Endothelial cell of umbilical vein (primary cell): ENCODE results near the gene MCM3AP. TPM values are rescaled to one million over a fixed set of nuclear protein-coding genes. Genes with fewer than 3 reads are reported as not detected.

Experiments
- BruUV-seq: library from RNA; stranded (reverse); fragments of 400-500 nt; replicated peaks from 2 replicates; lab custom pipeline; 2021; lab: Mats Ljungman, UMichigan
- CTCF ChIA-PET: fragments of 300-600, 350-600 bp; sonication (Branson Sonifier 250); formaldehyde crosslinking; loops from one replicate; lab custom pipeline; 2021; ENCODE audit warnings: antibody characterized with exemption, inconsistent platforms; lab: Charles Lee
- POLR2A ChIA-PET: fragments of 300-600, 350-600 bp; sonication (Branson Sonifier 250); formaldehyde crosslinking; loops from one replicate; lab custom pipeline; 2021; ENCODE audit warnings: antibody characterized with exemption, inconsistent platforms; lab: Charles Lee
- DNase-seq: peaks from one replicate; pipeline ENCODE4 v3.0.0-alpha.2; 2011; ENCODE audit warnings: low read depth, low spot score
- FAIRE-seq: peaks from 2 replicates; lab custom pipeline; 2011; peaks lifted over from hg19 to GRCh38; lab: Jason Lieb, UNC
- H2AFZ ChIP-seq: 2 replicates; pipeline ENCODE4 v1.6.0; 2012; ENCODE audit warnings: low read depth, low read length, control low read depth, inconsistent platforms
- H3K27ac ChIP-seq: 2 replicates; pipeline ENCODE4 v1.5.1; 2011; ENCODE audit warnings: low read depth, mild to moderate bottlenecking, control low read depth, low read length, moderate library complexity; ENCODE audit not compliant: insufficient read depth
- H3K27me3 ChIP-seq, 2 experiments: 2 replicates each; pipeline versions ENCODE4 v1.6.0 to v1.6.1; 2011; ENCODE audit warnings: low read length in 2 of 2, mixed read lengths in 1 of 2; ENCODE audit not compliant: control insufficient read depth in 2 of 2, insufficient read depth in 2 of 2
- H3K36me3 ChIP-seq, 2 experiments: 2 replicates in 1 of 2; 3 replicates in 1 of 2; pipeline ENCODE4 v1.5.1; 2011; ENCODE audit warnings: low read length in 2 of 2, mild to moderate bottlenecking in 1 of 2, moderate library complexity in 1 of 2; ENCODE audit not compliant: control insufficient read depth in 2 of 2, insufficient read depth in 2 of 2; ENCODE audit errors: extremely low read depth in 1 of 2
- H3K4me1 ChIP-seq: 3 replicates; pipeline ENCODE4 v1.5.1; 2011; ENCODE audit warnings: mild to moderate bottlenecking, low read length; ENCODE audit not compliant: control insufficient read depth, insufficient read depth; ENCODE audit errors: extremely low read depth
- H3K4me2 ChIP-seq: 2 replicates; pipeline ENCODE4 v1.6.1; 2011; ENCODE audit warnings: low read length, control low read depth, mixed read lengths; ENCODE audit not compliant: insufficient read depth
- H3K4me3 ChIP-seq, 3 experiments: fragments of 200-600 bp in 1 of 3; sonication (generic), shearing (Covaris generic) in 1 of 3; replicated peaks in 1 of 3; 2 replicates each; pipeline ENCODE4 v1.5.1; 2011 to 2016; ENCODE audit warnings: control low read depth in 3 of 3, low read length in 3 of 3, mild to moderate bottlenecking in 2 of 3, inconsistent platforms in 1 of 3, low read depth in 1 of 3, moderate library complexity in 1 of 3; ENCODE audit not compliant: insufficient read depth in 1 of 3
- H3K79me2 ChIP-seq: 2 replicates; pipeline ENCODE4 v1.6.0; 2012; ENCODE audit warnings: low read length, inconsistent platforms; ENCODE audit not compliant: control insufficient read depth, insufficient read depth
- H3K9ac ChIP-seq: replicated peaks from 2 replicates; pipeline ENCODE3; 2011; ENCODE audit warnings: low read length, control low read depth; ENCODE audit not compliant: insufficient read depth; ENCODE audit errors: extremely low read depth
- H3K9me1 ChIP-seq: replicated peaks from 3 replicates; pipeline ENCODE4 v1.6.0; 2011; ENCODE audit warnings: mild to moderate bottlenecking, low read length; ENCODE audit not compliant: control insufficient read depth, insufficient read depth; ENCODE audit errors: extremely low read depth
- H3K9me3 ChIP-seq: replicated peaks from 2 replicates; pipeline ENCODE4 v1.5.1; 2012; ENCODE audit warnings: low read length, inconsistent platforms; ENCODE audit not compliant: control insufficient read depth, insufficient read depth
- H4K20me1 ChIP-seq: replicated peaks from 2 replicates; pipeline ENCODE3; 2011; ENCODE audit warnings: mild to moderate bottlenecking, low read length; ENCODE audit not compliant: control insufficient read depth, insufficient read depth; ENCODE audit errors: extremely low read depth
- EZH2 ChIP-seq: IDR thresholded peaks from 2 replicates; pipeline ENCODE4 v1.6.1; 2012; ENCODE audit warnings: borderline replicate concordance, low read depth, mild to moderate bottlenecking, moderate library complexity, low read length, inconsistent platforms; ENCODE audit not compliant: severe bottlenecking
- FOS ChIP-seq: IDR thresholded peaks from 2 replicates; pipeline ENCODE4 v1.6.1; 2011; ENCODE audit warnings: mild to moderate bottlenecking, low read length, moderate library complexity, borderline replicate concordance; ENCODE audit not compliant: insufficient read depth
- GATA2 ChIP-seq: IDR thresholded peaks from 2 replicates; pipeline ENCODE4 v1.7.0; 2011; ENCODE audit warnings: low read depth, mild to moderate bottlenecking, moderate library complexity, mixed read lengths, low read length; ENCODE audit not compliant: insufficient read length, insufficient read depth
- JUN ChIP-seq: IDR thresholded peaks from 2 replicates; pipeline ENCODE4 v1.6.1; 2011; ENCODE audit warnings: borderline replicate concordance, low read depth; ENCODE audit not compliant: insufficient read length, insufficient read depth
- MYC ChIP-seq: IDR thresholded peaks from one replicate; pipeline ENCODE4 v1.6.1; 2011; ENCODE audit warnings: mild to moderate bottlenecking, low read depth, low read length
- POLR2A ChIP-seq: IDR thresholded peaks from 2 replicates; pipeline ENCODE4 v1.6.1; 2012; ENCODE audit warnings: low read depth, mild to moderate bottlenecking, control low read depth, low read length
- POLR2AphosphoS5 ChIP-seq: IDR thresholded peaks from 2 replicates; pipeline ENCODE4 v1.6.1; 2012; ENCODE audit warnings: low read depth, mild to moderate bottlenecking, control low read depth, low read length, moderate library complexity; ENCODE audit not compliant: insufficient read depth
- dilution Hi-C: fragments of 300-500 bp; cut with MboI; formaldehyde crosslinking; loops from one replicate; pipeline ENCODE4 v1.15.0; 2019; ENCODE audit warnings: low sequenced_read_pairs; ENCODE audit not compliant: extremely low pct_ligation_motif_present
- intact Hi-C: fragments of 100-400 bp; cut with micrococcal nuclease; formaldehyde crosslinking; loops from one replicate; pipeline ENCODE4 v1.10.0; 2022
- polyA plus RNA-seq, 4 experiments: library from polyadenylated mRNA; depleted of rRNA in 3 of 4; stranded (reverse) in 3 of 4; unstranded in 1 of 4; fragments of >200 nt; gene quantifications; 2 replicates each; pipeline versions ENCODE4 v1.2.1 to v1.2.3, GENCODE V29; 2011 to 2012; ENCODE audit warnings: missing spikeins in 1 of 4
- total RNA-seq: library from RNA; stranded (reverse); gene quantifications from 2 replicates; pipeline ENCODE4 v1.2.3, GENCODE V29; 2021
- TF ChIP-seq, protein P1 (sequence below), 2 donors: IDR thresholded peaks; 1 replicate in 1 of 2; 2 replicates in 1 of 2; pipeline ENCODE4 v1.5.1; 2011; ENCODE audit warnings: low read length in 2 of 2, mild to moderate bottlenecking in 2 of 2, moderate library complexity in 2 of 2, control low read depth in 1 of 2, inconsistent platforms in 1 of 2, low read depth in 1 of 2; ENCODE audit not compliant: insufficient read depth in 1 of 2; ENCODE audit errors: extremely low read depth in 1 of 2
- TF ChIP-seq, protein P2 (sequence below): IDR thresholded peaks from 2 replicates; pipeline ENCODE4 v1.6.1; 2011; ENCODE audit not compliant: insufficient read depth, insufficient read length

Gene MCM3AP
- total and polyA plus RNA-seq, 2 donors (not counting 3 experiments of a cell fraction or from before 2014, with no cell fraction given), result 37.9 to 115 TPM

DNA sequence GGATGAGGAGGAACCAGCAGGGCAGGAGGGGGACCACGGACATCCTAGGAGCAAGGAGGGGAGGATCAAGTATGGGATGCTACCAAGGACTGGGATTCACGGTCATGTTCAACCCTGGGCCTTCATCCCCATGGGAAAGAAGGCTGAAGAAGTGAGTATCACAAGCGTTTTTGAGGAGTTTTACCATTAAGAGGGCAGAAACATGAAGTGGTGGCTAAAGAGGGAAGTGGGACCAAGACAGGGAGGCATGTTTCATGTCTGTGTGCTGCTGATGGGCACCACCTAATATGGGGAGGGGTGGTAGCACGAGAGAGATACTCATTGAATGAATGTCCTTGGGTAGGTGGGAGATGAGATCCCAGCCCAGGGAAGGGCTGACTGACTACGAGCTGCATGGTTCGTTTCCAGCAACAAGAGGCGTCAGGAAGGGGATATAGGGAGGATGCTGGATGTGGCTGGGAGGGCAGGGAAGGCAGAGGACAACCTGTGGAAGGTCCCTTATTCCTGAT, 45.5 kb downstream of the MCM3AP start:
- DNase-seq (no peak), FAIRE-seq (no peak)
- POLR2A ChIA-PET, result no interaction called here

More for the DNA sequence above, 45.5 kb downstream of the MCM3AP start:
- Histone ChIP-seq H3K4me2 (no peak overlapping the region), H3K4me1 (no peaks in the 10 kb centered on the region), H4K20me1 (no peaks in the 10 kb centered on the region), H3K27ac (no peak overlapping the region), H3K79me2 (no peaks in the 10 kb centered on the region), H3K27me3 (no peaks in the 10 kb centered on the region), H3K9me3 (no peaks in the 10 kb centered on the region), H3K9me1 (no peaks in the 10 kb centered on the region), H3K36me3 (peaks cover 42 to 51% of the 10 kb centered on the region in 2 experiments), H2AFZ (no peak overlapping the region), H3K4me3 (no peak overlapping the region), H3K9ac (no peak overlapping the region)
- dilution Hi-C loops (no loop called here), intact Hi-C loops (no loop called here)
- no TSS peak for BruUV-seq
- TF ChIP-seq, protein P1, sequence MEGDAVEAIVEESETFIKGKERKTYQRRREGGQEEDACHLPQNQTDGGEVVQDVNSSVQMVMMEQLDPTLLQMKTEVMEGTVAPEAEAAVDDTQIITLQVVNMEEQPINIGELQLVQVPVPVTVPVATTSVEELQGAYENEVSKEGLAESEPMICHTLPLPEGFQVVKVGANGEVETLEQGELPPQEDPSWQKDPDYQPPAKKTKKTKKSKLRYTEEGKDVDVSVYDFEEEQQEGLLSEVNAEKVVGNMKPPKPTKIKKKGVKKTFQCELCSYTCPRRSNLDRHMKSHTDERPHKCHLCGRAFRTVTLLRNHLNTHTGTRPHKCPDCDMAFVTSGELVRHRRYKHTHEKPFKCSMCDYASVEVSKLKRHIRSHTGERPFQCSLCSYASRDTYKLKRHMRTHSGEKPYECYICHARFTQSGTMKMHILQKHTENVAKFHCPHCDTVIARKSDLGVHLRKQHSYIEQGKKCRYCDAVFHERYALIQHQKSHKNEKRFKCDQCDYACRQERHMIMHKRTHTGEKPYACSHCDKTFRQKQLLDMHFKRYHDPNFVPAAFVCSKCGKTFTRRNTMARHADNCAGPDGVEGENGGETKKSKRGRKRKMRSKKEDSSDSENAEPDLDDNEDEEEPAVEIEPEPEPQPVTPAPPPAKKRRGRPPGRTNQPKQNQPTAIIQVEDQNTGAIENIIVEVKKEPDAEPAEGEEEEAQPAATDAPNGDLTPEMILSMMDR (IDR thresholded peaks at IDR 0.05; ENCODE audit: extremely low read depth in 1 of 2, insufficient read depth in 1 of 2, low read depth in 1 of 2, low read length in 2 of 2), result no peak
- TF ChIP-seq FOS (no peak), JUN (no peak), POLR2AphosphoS5 (no peak), MYC (no peak), GATA2 (no peak), EZH2 (no peak), POLR2A (no peak)
- TF ChIP-seq, protein P2, sequence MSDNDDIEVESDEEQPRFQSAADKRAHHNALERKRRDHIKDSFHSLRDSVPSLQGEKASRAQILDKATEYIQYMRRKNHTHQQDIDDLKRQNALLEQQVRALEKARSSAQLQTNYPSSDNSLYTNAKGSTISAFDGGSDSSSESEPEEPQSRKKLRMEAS, result no peak
- CTCF ChIA-PET, result interaction anchor here (1.5 kb wide), 2 partner anchors 13 to 82 kb away, joined by 3 to 4 read pairs; no protein-coding TSS in a partner anchor
